GM18907 (cell line): ENCODE measurements around the gene GALNS.
A peak's percentile ranks its signal among the peaks of the same experiment; 100 is the strongest.

Experiments
- ATAC-seq: cut with Tn5 transposase; IDR thresholded peaks from one replicate; pipeline ENCODE4 v1.9.1; 2021; ENCODE audit warnings: mild to moderate bottlenecking, moderate library complexity; ENCODE audit not compliant: unreplicated experiment

Gene GALNS

DNA sequence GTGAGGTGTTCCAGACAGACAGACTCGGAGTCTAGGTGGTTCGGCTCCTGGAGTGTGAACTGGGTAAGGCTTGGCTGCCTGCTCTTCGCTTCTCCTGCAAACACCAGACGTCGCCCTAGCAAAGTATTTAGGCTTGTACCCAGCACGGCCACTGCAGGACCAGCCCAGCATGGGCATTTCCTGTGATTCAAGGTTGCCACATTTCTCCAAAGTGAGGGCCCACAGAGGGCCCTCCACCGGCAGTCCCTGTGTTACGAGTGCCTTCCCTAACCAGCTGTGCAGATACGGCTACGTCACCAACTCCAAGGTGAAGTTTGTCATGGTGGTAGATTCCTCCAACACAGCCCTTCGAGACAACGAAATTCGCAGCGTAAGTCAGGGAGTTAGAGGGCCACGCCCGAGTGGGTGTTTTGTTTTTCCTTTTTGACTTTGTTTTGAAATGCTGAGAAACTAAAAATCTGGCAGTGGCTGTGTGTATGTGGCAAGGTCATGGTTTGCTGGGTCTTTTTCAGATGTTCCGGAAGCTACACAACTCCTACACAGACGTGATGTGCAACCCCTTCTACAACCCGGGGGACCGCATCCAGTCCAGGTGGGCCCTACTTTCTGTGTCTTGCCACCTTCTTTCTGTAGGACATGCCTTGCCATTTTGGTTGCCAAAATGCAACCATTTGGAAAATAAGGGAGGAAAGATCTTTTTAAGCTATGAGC is 2.8 kb upstream of the GALNS start:
- no peak for ATAC-seq

- ATAC-seq: peak; percentile 36
Measured at GRCh38 chr16:88857728-88858339, 1.1 kb upstream of the GALNS start.

- ATAC-seq: no peak
Measured at GRCh38 chr16:88856122-88856827, 472 bp downstream of the GALNS start.

DNA sequence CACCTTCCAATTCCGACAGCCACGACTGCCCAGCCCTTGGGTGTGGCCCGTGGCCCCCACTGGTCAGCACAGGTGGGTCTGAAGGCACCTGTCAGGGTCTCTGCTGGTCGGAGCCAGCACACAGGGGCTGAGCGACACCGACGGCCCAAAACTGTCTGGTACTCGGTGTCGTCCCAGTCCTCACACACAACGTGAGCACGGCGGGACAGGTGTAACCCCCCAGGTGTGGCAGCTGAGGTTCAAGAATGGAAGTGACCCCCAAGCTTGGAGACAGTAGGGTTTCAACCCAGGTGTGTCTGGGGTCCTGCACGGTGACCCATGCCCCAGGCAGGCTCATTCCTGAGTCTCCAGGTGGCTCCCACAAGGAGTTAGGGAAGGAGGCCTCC is 1.0 kb downstream of the GALNS start:
- ATAC-seq: no peak

DNA sequence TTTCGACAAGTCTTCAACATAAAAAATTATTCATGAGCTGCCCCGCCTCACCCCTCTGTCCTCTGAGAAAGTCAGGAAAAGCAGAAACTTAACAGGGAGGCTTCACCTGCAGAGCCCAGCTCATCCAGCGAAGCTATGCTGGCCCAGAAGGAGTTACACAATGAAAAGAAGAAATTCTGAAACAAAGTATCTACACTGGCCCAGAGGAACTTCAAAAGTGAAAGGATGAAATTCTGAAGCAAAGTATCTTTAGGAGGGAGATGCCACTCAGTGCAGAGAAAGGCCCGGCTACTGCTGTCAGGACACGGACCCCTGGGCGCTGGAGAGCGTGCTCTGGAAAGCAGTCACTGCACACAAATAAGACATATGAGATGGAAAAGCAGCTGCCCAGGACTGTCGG is 1.6 kb downstream of the GALNS start:
- ATAC-seq: no peak

GRCh38 chr16:88854306-88855111 is 2.2 kb downstream of the GALNS start:
- ATAC-seq: no peak

GRCh38 chr16:88853325-88853941 is 3.3 kb downstream of the GALNS start:
- ATAC-seq: no peak

- ATAC-seq: no peak
Measured at GRCh38 chr16:88851616-88852015, 5.1 kb downstream of the GALNS start.

GRCh38 chr16:88850531-88851199 is 6.1 kb downstream of the GALNS start:
- ATAC-seq: no peak

GRCh38 chr16:88848557-88848956 is 8.2 kb downstream of the GALNS start:
- ATAC-seq: no peak

DNA sequence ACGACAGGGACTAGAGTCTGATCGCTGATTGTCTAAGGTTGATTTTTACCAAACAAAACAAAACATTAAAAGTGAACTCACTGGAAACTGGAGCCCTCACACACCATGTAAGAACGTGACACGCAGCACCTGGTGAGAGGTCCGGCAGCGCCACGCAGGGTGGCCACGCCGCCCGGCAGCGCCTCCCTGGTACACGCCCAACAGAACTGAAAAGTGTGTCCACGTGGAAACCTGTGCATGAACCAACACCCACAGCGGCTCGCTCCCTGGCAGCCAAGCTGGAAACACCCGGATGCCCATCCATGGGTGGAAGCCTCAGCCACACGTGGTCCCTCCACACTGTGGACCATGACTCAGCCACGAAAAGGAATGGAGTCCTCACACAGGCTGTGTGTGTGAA is 9.1 kb downstream of the GALNS start:
- no peak for ATAC-seq

GRCh38 chr16:88846088-88846487 is 10.7 kb downstream of the GALNS start:
- ATAC-seq: no peak

DNA sequence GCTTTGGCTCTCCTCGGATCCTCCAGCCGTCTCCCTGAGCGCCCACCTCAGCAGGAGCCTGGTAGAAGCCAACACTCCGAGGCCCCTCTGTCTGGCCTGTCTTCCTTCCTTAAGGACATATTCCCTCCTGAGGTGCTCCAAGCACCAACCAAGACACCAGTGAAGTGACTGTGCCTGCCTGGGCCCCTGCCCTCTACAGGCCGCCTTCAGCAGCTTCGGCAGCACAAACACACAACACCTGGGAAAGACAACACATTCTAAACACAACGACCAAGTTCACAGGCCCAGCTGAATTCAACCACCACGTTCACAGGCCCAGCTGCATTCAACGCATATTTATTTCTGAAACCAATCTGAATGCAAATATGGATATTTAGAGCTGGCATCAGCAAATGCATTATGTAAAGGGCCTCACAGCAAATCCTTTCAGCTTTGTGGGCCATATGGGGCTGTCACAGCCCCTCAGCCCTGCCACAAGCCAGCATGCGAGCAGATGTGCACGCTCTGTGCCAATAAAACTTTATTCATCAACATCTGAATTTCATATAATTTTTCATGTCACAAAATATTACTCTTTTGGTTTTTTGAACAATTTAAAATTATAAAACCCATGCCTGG is 12.2 kb downstream of the GALNS start:
- no peak for ATAC-seq

- no peak for ATAC-seq
Measured at GRCh38 chr16:88843256-88843655, 13.5 kb downstream of the GALNS start.

- no peak for ATAC-seq
Measured at GRCh38 chr16:88842806-88843205, 13.9 kb downstream of the GALNS start.

DNA sequence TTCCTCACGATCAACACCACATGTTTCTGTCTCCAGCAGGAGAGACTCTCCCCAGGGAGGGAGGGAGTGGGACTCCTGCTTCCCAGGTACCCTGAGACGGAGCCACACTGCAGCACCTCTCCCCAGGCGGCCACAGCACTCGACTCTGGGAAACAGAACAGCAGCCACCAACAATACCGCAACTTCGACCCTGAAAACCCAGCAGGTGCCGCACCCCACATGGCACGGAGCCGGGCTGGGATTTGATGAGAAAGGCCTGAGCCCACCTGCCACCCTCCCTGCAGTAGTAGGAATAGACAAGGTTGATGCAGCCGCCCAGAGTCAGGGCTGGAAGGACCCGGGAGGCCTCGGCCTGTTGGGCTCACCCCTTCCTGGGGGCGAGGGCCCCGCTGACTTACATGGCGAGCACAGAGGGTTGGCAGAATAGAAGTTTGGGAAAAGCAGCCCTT is 14.4 kb downstream of the GALNS start:
- ATAC-seq: no peak

DNA sequence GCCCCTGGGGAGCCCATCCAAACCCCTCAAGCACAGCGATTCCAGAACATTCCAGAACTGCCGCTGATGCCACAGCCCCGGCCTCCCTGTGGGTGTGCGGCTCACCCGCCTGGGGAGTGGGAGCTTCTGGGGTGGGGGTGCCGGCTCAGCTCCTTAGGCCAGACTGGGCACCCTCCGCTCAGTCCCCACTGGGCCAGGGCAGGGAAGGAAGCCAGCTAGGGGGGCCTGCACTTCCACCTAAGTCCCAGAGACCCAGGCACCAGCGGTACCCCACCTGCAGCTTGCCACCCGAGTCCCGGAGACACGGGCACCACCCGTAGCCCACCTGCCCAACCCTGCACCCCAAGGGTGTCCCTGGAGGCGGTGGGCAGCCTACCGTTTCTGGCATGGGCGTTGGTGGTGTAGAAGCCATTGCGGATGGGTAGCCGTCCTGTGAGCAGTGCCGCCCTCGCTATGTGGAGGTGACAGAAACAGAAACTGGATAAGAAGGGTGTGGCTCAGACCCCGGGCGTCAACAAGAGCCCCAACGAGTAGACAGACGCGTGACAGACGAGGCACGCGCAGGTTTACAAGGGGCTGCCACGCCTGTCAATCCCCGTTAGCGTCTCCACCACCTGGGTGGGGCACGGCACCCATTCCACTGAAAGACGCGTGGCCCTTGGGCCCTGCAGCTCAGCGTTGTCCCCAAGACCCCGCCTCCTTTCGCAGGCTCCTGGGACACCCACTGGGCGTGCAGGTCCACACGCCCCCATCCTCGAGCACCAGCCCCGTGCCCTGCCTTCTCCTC is 15.0 kb downstream of the GALNS start:
- ATAC-seq: no peak

- no peak for ATAC-seq
Measured at GRCh38 chr16:88840600-88841215, 16.0 kb downstream of the GALNS start.
